ENCODE measurements around the gene CAMK2N2.
"Not testable (repeated sequence)": the region's sequence is repeated elsewhere in the genome, so short reads cannot be mapped to it uniquely, and the experiment has no call there.

The CAMK2N2 gene

GRCh38 chr3:184272269-184272668 lies 10.9 kb upstream of the CAMK2N2 start:
- no peak for DNase-seq (ENCODE audit: low spot score)

GRCh38 chr3:184267249-184267648 lies 5.9 kb upstream of the CAMK2N2 start:
- not testable (repeated sequence) for DNase-seq (ENCODE audit: low spot score)

GRCh38 chr3:184262764-184263179 lies 1.4 kb upstream of the CAMK2N2 start:
- DNase-seq (ENCODE audit: low spot score) = no peak

GRCh38 chr3:184261854-184262763 lies 756 bp upstream of the CAMK2N2 start:
- DNase-seq (ENCODE audit: low spot score) = no peak

GRCh38 chr3:184260724-184261269 lies 556 bp downstream of the CAMK2N2 start:
- DNase-seq (ENCODE audit: low spot score) = no peak

- no peak for DNase-seq (ENCODE audit: low spot score)
These were observed 1.3 kb downstream of the CAMK2N2 start for GRCh38 chr3:184259878-184260723.

- no peak for DNase-seq (ENCODE audit: low spot score)
These were observed 1.9 kb downstream of the CAMK2N2 start for GRCh38 chr3:184259396-184259877.

GRCh38 chr3:184258926-184259325 lies 2.4 kb downstream of the CAMK2N2 start:
- DNase-seq (ENCODE audit: low spot score) = no peak

GRCh38 chr3:184257083-184257915 lies 4.1 kb downstream of the CAMK2N2 start:
- DNase-seq (ENCODE audit: low spot score) = no peak

GRCh38 chr3:184255291-184256039 lies 5.9 kb downstream of the CAMK2N2 start:
- DNase-seq (ENCODE audit: low spot score) = no peak

GRCh38 chr3:184250167-184250828 lies 11.1 kb downstream of the CAMK2N2 start:
- DNase-seq (ENCODE audit: low spot score) = peak; percentile 94

- DNase-seq (ENCODE audit: low spot score) = peak; percentile 97
These were observed 11.8 kb downstream of the CAMK2N2 start, which contains the start of gene EEF1AKMT4 for GRCh38 chr3:184249412-184250166. Gene EEF1AKMT4, plus strand, starts transcription at chr3:184249672. Its CDS starts 23 bp downstream, at chr3:184249695.

GRCh38 chr3:184248454-184249411 lies 12.6 kb downstream of the CAMK2N2 start, which contains the start of gene ALG3:
Gene ALG3, minus strand, starts transcription at chr3:184248962. Its CDS starts 22 bp downstream, at chr3:184248940.
- DNase-seq (ENCODE audit: low spot score) = peak; percentile 91

GRCh38 chr3:184242297-184242685 lies 19.1 kb downstream of the CAMK2N2 start:
- no peak for DNase-seq (ENCODE audit: low spot score)

GRCh38 chr3:184241447-184242296 lies 19.7 kb downstream of the CAMK2N2 start:
- DNase-seq (ENCODE audit: low spot score) = peak; percentile 39

GRCh38 chr3:184241141-184241446 lies 20.3 kb downstream of the CAMK2N2 start:
- DNase-seq (ENCODE audit: low spot score) = no peak

Measured in hematopoietic multipotent progenitor cell treated with erythropoietin and hydrocortisone succinate and interleukin-3 and kit ligand, for 17 days (in vitro differentiated cells).